Liver (tissue), 9 donors: ENCODE results near the gene RALY. TPM values are rescaled to one million over a fixed set of nuclear protein-coding genes. Genes with fewer than 3 reads are reported as not detected.

ENCODE experiments used
- DNase-seq: peaks from one replicate; pipeline ENCODE4 v3.0.0-alpha.2; 2017; ENCODE audit warnings: low spot score
- H3K27ac ChIP-seq, 2 donors: one replicate each; pipeline ENCODE4 v1.7.0; 2013; ENCODE audit warnings: inconsistent platforms in 2 of 2, low read length in 2 of 2, control low read depth in 1 of 2, low read depth in 1 of 2, mild to moderate bottlenecking in 1 of 2
- H3K27me3 ChIP-seq, 4 donors: one replicate each; pipeline versions ENCODE4 v1.6.1 to v1.7.0; 2013; ENCODE audit warnings: low read length in 3 of 4, inconsistent platforms in 1 of 4, mild to moderate bottlenecking in 1 of 4, moderate library complexity in 1 of 4; ENCODE audit not compliant: control insufficient read depth in 4 of 4, insufficient read depth in 4 of 4
- H3K36me3 ChIP-seq, 4 donors: one replicate each; pipeline versions ENCODE4 v1.6.1 to v1.7.0; 2013; ENCODE audit warnings: low read length in 3 of 4, mild to moderate bottlenecking in 3 of 4, low read depth in 1 of 4, moderate library complexity in 1 of 4; ENCODE audit not compliant: control insufficient read depth in 4 of 4, insufficient read depth in 3 of 4
- H3K4me1 ChIP-seq, 4 donors: one replicate each; pipeline versions ENCODE4 v1.6.1 to v1.7.0; 2013; ENCODE audit warnings: low read length in 3 of 4, mild to moderate bottlenecking in 3 of 4, moderate library complexity in 1 of 4; ENCODE audit not compliant: control insufficient read depth in 4 of 4, insufficient read depth in 4 of 4
- H3K4me3 ChIP-seq, 3 donors: one replicate each; pipeline versions ENCODE4 v1.6.1 to v1.7.0; 2013; ENCODE audit warnings: low read length in 3 of 3, control low read depth in 1 of 3, low read depth in 1 of 3, mild to moderate bottlenecking in 1 of 3
- H3K9ac ChIP-seq, 2 donors: one replicate each; pipeline ENCODE4 v1.7.0; 2013; ENCODE audit warnings: low read length in 2 of 2, mild to moderate bottlenecking in 2 of 2, moderate library complexity in 2 of 2, control low read depth in 1 of 2, low read depth in 1 of 2
- H3K9me3 ChIP-seq, 4 donors: one replicate each; pipeline versions ENCODE4 v1.6.1 to v1.7.0; 2013; ENCODE audit warnings: low read length in 3 of 4; ENCODE audit not compliant: control insufficient read depth in 4 of 4
- EGR1 ChIP-seq, 2 donors: IDR thresholded peaks; 2 replicates each; pipeline ENCODE4 v1.6.1; 2016 to 2018; ENCODE audit warnings: antibody characterized with exemption in 2 of 2, low read depth in 2 of 2
- FOXA1 ChIP-seq: IDR thresholded peaks from 2 replicates; pipeline ENCODE4 v1.6.1; 2016; ENCODE audit warnings: antibody characterized with exemption
- FOXA2 ChIP-seq: IDR thresholded peaks from 2 replicates; pipeline ENCODE4 v1.6.1; 2016; ENCODE audit warnings: antibody characterized with exemption
- GABPA ChIP-seq, 2 donors: IDR thresholded peaks in 1 of 2; conservative IDR thresholded peaks in 1 of 2; 2 replicates each; pipeline ENCODE4 v1.6.1; 2016; ENCODE audit warnings: antibody characterized with exemption in 2 of 2, mild to moderate bottlenecking in 1 of 2, moderate library complexity in 1 of 2
- HNF4A ChIP-seq, 2 donors: conservative IDR thresholded peaks; 2 replicates each; pipeline ENCODE4 v1.6.1; 2016; ENCODE audit warnings: antibody characterized with exemption in 2 of 2, mild to moderate bottlenecking in 2 of 2
- HNF4G ChIP-seq: IDR thresholded peaks from 2 replicates; pipeline ENCODE4 v1.6.1; 2016; ENCODE audit warnings: antibody characterized with exemption
- JUND ChIP-seq, 2 donors: IDR thresholded peaks; 2 replicates each; pipeline ENCODE4 v1.6.1; 2016; ENCODE audit warnings: antibody characterized with exemption in 2 of 2
- NR2F2 ChIP-seq: IDR thresholded peaks from 2 replicates; pipeline ENCODE4 v1.6.1; 2016; ENCODE audit warnings: antibody characterized with exemption
- RAD21 ChIP-seq, 2 donors: IDR thresholded peaks; 2 replicates each; pipeline ENCODE4 v1.6.1; 2016; ENCODE audit warnings: antibody characterized with exemption in 2 of 2, mild to moderate bottlenecking in 2 of 2
- RXRA ChIP-seq, 2 donors: IDR thresholded peaks; 2 replicates each; pipeline ENCODE4 v1.6.1; 2017 to 2018; ENCODE audit warnings: antibody characterized with exemption in 2 of 2, mild to moderate bottlenecking in 1 of 2
- SP1 ChIP-seq: IDR thresholded peaks from 2 replicates; pipeline ENCODE4 v1.6.1; 2018; ENCODE audit warnings: antibody characterized with exemption, mild to moderate bottlenecking
- TAF1 ChIP-seq: conservative IDR thresholded peaks from 2 replicates; pipeline ENCODE4 v1.6.1; 2016; ENCODE audit warnings: antibody characterized with exemption, mild to moderate bottlenecking
- YY1 ChIP-seq: IDR thresholded peaks from 2 replicates; pipeline ENCODE4 v1.6.1; 2016; ENCODE audit warnings: antibody characterized with exemption, mild to moderate bottlenecking
- WGBS: extraction: QIAGEN DNeasy Blood & Tissue Kit; methylation state at CpG from one replicate; pipeline ENCODE4 v1.1.7; 2013; 5-methylcytosine and 5-hydroxymethylcytosine counted together
- polyA plus RNA-seq, 2 donors: library from polyadenylated mRNA; stranded (reverse) in 1 of 2; unstranded in 1 of 2; fragments of 200-250 nt in 1 of 2; fragments of >200 nt in 1 of 2; fragmentation: Nextera tagmentation in 1 of 2; extraction: Ambion mirVana in 1 of 2; gene quantifications; one replicate each; pipeline versions ENCODE4 v1.2.1 to v1.2.3, GENCODE V29; 2013 to 2015
- total RNA-seq, 2 donors: library from RNA; depleted of rRNA; stranded (reverse); fragments of >200 nt; gene quantifications; one replicate each; pipeline ENCODE4 v1.2.3, GENCODE V29; 2014
- TF ChIP-seq, protein P1 (sequence below): IDR thresholded peaks from 2 replicates; pipeline ENCODE4 v1.6.1; 2016; ENCODE audit warnings: antibody characterized with exemption
- TF ChIP-seq, protein P2 (sequence below): IDR thresholded peaks from 2 replicates; pipeline ENCODE4 v1.6.1; 2016; ENCODE audit warnings: antibody characterized with exemption, mild to moderate bottlenecking
- TF ChIP-seq, protein P3 (sequence below): IDR thresholded peaks from 2 replicates; pipeline ENCODE4 v1.6.1; 2016; ENCODE audit warnings: antibody characterized with exemption
- donor health status: healthy.
- donor health status: healthy.
- donor health status: healthy.
- donor health status: healthy.
- donor health status: healthy.

Gene RALY
- total and polyA plus RNA-seq, 4 donors: 23.1 to 47.4 (median 33.3) TPM

DNA sequence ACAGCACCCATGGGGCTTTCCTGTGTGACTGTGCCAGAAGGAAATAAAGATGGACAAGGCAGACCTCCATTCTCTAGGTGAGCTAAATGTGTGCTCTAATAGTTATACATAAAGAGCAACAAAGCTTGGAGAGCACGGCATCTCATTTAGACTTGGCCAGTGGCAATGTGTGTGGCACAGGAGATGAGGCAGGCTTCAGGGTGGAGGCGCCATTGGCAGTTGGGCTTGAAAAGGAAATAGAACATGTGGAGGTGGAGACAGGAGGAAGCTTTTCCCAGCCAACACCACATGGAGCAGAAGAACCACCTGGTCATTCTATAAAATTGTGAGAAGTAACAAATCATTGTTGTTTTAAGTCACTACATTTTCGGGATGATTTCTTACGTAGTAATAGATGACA lies 3.6 kb upstream of the RALY start:
- Histone ChIP-seq H3K9ac (no peak overlapping the region), H3K36me3 (no peaks in the 10 kb centered on the region), H3K4me1 (peaks cover 4 to 27% (median 19%) of the 10 kb centered on the region in 4 donors), H3K9me3 (no peaks in the 10 kb centered on the region), H3K27ac (no peak overlapping the region), H3K27me3 (no peaks in the 10 kb centered on the region), H3K4me3 (no peak overlapping the region)
- WGBS: 96% methylated on average over 4 of the region's 4 CpGs
- TF ChIP-seq GABPA (IDR thresholded peaks at IDR 0.05 in 1 of 2, conservative IDR thresholded peaks at IDR 0.05 in 1 of 2): no peak
- no peak for TF ChIP-seq NR2F2
- TF ChIP-seq HNF4A (conservative IDR thresholded peaks at IDR 0.05): no peak
- TF ChIP-seq FOXA1: no peak
- TF ChIP-seq EGR1 (IDR thresholded peaks at IDR 0.05; ENCODE audit: low read depth in 2 of 2): no peak
- TF ChIP-seq FOXA2: no peak
- no peak for TF ChIP-seq TAF1
- TF ChIP-seq, protein P1, sequence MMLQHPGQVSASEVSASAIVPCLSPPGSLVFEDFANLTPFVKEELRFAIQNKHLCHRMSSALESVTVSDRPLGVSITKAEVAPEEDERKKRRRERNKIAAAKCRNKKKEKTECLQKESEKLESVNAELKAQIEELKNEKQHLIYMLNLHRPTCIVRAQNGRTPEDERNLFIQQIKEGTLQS: no peak
- no peak for TF ChIP-seq YY1
- TF ChIP-seq, protein P2, sequence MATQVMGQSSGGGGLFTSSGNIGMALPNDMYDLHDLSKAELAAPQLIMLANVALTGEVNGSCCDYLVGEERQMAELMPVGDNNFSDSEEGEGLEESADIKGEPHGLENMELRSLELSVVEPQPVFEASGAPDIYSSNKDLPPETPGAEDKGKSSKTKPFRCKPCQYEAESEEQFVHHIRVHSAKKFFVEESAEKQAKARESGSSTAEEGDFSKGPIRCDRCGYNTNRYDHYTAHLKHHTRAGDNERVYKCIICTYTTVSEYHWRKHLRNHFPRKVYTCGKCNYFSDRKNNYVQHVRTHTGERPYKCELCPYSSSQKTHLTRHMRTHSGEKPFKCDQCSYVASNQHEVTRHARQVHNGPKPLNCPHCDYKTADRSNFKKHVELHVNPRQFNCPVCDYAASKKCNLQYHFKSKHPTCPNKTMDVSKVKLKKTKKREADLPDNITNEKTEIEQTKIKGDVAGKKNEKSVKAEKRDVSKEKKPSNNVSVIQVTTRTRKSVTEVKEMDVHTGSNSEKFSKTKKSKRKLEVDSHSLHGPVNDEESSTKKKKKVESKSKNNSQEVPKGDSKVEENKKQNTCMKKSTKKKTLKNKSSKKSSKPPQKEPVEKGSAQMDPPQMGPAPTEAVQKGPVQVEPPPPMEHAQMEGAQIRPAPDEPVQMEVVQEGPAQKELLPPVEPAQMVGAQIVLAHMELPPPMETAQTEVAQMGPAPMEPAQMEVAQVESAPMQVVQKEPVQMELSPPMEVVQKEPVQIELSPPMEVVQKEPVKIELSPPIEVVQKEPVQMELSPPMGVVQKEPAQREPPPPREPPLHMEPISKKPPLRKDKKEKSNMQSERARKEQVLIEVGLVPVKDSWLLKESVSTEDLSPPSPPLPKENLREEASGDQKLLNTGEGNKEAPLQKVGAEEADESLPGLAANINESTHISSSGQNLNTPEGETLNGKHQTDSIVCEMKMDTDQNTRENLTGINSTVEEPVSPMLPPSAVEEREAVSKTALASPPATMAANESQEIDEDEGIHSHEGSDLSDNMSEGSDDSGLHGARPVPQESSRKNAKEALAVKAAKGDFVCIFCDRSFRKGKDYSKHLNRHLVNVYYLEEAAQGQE: no peak
- TF ChIP-seq SP1: no peak
- TF ChIP-seq, protein P3, sequence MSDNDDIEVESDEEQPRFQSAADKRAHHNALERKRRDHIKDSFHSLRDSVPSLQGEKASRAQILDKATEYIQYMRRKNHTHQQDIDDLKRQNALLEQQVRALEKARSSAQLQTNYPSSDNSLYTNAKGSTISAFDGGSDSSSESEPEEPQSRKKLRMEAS: no peak
- no peak for TF ChIP-seq HNF4G
- DNase-seq: no peak

DNA sequence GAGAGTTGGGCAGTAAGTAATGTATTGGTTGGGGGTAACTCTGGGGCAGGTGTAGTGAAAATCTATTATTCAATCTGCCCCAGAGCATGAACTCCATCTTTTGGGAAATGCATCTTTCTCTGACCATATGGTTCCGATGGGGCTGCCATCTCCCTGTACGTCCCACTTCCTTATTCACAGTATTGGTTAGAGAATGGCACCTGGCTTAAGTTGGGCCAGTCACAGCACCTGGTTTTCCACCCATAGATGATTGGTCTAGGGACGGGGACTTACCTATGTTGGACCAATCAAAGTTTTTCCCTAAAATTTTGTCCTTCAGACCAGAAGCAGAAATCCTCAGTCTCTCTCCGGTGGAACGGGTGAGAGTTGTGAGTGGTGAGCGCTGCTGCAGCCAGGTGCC lies 2.2 kb upstream of the RALY start:
- H3K9ac ChIP-seq: no peak overlapping the region

More for the DNA sequence above, 2.2 kb upstream of the RALY start:
- Histone ChIP-seq H3K36me3 (no peaks in the 10 kb centered on the region), H3K4me1 (peaks cover 5 to 37% (median 31%) of the 10 kb centered on the region in 4 donors), H3K9me3 (no peaks in the 10 kb centered on the region), H3K4me3 (no peak overlapping the region), H3K27me3 (no peaks in the 10 kb centered on the region), H3K27ac (no peak overlapping the region)
- no peak for DNase-seq
- WGBS: 97% methylated on average over 6 of the region's 6 CpGs
- TF ChIP-seq RXRA (IDR thresholded peaks at IDR 0.05) (no peak), EGR1 (IDR thresholded peaks at IDR 0.05; ENCODE audit: low read depth in 2 of 2) (no peak), TAF1 (no peak), RAD21 (IDR thresholded peaks at IDR 0.05) (no peak), HNF4A (conservative IDR thresholded peaks at IDR 0.05) (no peak), FOXA2 (no peak), FOXA1 (no peak), NR2F2 (no peak), YY1 (no peak), JUND (IDR thresholded peaks at IDR 0.05) (no peak)
- TF ChIP-seq, protein P1: no peak
- TF ChIP-seq, protein P2: no peak
